CD4-positive, alpha-beta T cell treated with Interleukin-17A for 4 hours (primary cell): ENCODE results near the gene KSR2.
"Not testable (repeated sequence)": the region's sequence is repeated elsewhere in the genome, so short reads cannot be mapped to it uniquely, and the experiment has no call there.

Source experiments
- DNase-seq: peaks from one replicate; pipeline ENCODE4 v3.0.0-alpha.2; 2020; ENCODE audit warnings: mixed read lengths

KSR2 gene

DNA sequence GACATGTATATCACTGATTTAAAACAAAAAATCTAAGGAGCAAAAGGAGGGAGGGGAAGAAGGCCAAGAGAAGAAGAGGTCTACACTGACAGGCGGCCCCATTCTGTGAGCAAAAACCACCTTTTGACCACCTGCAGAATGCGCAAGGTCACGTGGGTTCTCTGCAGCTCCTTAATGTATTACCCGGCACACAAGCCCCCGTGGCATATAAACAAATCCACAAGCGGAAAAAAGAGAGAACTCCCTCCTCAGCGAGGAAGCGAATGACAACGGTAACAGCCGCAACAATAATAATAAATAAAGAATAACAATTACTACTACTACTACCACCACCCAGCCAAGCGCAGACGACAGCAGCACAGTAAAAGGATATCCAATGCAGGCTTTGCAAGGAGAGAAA is 1.3 kb downstream of the KSR2 start:
- DNase-seq: no peak

DNA sequence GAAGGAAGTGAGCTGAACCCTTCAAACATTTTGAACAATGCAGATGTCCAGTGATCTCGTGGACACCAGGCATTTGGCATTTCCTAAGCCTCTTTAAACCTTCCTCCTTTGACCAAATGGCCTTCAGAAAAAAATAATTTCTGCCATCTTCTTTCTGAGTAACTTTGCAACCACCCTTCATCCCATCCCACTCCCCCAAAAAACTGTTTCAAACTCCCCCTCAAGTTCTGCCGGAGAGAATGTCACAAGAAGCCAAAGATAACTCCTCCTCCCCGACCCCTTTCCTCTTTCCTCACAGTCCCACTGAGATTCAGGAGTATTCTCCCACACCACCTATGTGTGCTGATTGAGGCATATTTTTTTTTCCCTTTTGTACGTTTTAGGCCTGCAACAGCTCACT is 1.7 kb downstream of the KSR2 start:
- no peak for DNase-seq

GRCh38 chr12:117966511-117966910 is 2.3 kb downstream of the KSR2 start:
- DNase-seq: no peak

DNA sequence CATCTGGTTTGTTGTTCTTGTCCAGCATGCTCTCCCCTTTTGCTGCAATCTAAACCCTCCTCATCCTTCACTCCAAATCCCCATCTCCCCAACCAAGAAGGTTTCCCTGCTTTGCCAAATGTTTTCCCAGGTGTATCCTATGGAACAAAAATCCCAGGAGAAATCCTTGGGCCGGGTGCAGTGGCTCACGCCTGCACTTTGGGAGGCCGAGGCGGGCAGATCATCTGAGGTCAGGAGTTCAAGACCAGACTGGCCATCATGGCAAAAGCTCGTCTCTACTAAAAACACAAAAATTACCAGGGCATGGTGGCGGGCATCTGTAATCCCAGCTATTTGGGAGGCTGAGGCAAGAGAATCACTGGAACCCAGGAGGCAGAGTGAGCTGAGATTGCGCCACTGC is 5.0 kb downstream of the KSR2 start:
- no peak for DNase-seq

GRCh38 chr12:117936722-117937484 is 31.9 kb downstream of the KSR2 start:
- no peak for DNase-seq

DNA sequence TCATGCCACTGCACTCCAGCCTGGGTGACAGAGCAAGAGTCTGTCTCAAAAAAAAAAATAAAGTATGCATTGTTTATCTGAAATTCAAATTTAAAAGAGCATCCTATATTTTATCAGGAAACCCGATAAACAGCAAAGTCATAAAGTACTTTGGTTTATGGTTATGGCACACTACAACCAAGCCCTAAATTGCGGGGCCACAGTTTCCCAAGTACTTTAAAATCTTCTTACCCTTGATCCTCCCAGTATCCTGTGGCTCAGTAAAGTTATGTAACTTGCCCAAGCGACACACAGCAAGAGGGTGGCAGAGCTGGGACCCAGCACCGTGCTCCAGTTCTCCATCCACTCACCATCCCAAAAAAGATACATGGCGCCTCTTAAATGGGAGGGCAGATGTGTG is 35.2 kb downstream of the KSR2 start:
- DNase-seq: no peak

DNA sequence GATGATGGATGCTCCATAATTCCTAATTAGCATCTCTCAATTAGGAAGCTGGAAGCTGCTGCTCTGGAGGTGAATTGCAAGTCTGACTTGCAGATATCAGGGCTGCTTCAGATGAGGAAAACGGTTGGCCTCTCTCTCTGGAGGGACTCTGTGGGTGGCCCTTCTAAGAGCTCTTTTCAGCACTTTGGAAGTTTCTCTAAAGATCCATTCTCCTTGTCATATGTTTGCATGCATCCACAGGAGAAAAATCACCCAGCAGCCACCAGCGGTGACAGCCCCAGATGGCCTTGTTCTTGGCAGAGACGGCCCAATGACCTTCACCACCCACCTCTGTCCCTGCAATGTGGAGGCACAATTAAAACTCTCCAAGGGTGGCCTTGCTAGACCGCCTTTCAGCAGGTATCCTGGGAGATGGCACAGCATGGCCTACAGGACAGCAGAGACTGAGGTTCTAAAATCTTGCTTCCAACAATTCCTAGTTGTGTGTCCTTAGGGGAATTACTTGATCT is 42.3 kb downstream of the KSR2 start:
- no peak for DNase-seq

GRCh38 chr12:117921929-117922777 is 46.6 kb downstream of the KSR2 start:
- no peak for DNase-seq

- DNase-seq: no peak
Measured at GRCh38 chr12:117919479-117919878, 49.3 kb downstream of the KSR2 start.

- DNase-seq: no peak
Measured at GRCh38 chr12:117914686-117915085, 54.1 kb downstream of the KSR2 start.

GRCh38 chr12:117912756-117913155 is 56.0 kb downstream of the KSR2 start:
- no peak for DNase-seq

DNA sequence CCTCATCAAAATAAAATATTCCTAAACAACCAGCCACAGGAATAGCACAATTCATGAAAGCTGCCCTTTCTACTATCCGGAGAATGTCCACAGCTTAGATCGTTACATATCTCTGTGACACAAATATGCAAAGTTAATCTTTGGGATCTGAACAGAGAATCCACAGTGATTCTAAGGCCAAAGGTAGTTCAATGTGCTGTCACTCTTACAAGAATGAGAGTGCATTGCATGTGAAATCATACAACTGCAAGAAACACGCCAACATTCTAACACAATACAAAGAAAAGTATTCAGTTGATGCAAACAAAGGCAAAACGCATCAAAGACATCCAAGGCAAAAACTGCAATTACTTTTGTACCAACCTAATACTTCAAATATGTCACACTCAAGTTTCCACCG is 60.4 kb downstream of the KSR2 start:
- DNase-seq: no peak

DNA sequence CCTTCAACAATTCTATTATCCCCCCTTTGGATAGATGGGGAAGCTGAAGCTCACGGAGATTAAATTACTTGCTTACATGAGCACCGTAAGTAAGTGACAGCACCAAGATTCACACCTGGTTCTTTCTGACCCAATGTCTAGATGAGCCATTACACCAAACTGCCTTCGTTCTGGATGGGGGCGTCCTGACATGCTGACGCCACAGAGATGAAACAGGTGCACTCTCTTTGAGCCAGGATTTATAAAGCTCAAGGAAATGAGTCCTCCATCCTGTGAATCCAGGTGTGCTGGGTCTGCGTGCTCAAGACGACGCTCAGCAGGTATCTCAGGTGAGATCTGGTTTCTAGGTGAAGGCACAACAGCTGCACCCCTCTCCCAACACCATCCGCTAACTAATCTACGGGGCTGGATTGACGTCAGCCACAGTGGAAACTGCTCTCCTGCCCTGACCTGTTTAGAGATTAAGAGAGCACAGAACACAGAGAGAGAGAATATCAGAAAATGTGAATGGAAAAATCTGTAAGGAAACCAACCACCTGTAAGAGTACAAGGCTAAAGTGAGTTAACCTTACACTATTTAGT is 61.6 kb downstream of the KSR2 start:
- DNase-seq: no peak

- no peak for DNase-seq
Measured at GRCh38 chr12:117904051-117904450, 64.7 kb downstream of the KSR2 start.

DNA sequence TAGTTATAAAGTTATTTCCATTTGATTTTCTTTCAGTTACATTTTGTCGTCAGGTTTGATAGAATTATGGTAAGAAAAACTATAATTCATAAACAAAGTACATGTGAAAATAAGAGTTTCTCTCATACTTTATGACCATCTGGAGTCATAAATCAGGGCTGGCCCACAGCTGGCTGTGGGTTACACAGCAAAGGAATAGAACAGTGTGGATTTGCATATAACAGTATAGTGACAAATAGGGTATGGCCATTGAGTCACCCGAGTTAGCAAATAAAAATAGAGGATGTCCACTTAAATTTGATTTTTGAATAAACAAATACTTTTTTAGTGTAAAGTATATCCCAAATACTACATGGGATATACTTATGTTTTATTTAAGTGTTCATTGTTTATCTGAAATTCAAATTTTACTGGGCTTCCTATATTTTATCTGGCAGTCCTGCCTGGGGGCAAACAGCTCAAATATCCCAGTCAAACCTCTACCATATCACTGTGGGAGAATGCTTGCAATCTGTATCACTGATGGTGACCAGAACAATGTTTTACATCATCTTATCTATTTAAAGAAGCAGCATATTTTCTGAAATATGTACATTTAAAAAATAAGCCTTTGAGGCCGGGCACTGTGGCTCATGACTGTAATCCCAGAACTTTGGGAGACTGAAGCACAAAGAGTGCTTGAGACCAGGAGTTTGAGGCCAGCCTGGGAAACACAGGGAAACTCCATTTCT is 65.5 kb downstream of the KSR2 start:
- no peak for DNase-seq

GRCh38 chr12:117901631-117902030 is 67.2 kb downstream of the KSR2 start:
- DNase-seq: no peak

DNA sequence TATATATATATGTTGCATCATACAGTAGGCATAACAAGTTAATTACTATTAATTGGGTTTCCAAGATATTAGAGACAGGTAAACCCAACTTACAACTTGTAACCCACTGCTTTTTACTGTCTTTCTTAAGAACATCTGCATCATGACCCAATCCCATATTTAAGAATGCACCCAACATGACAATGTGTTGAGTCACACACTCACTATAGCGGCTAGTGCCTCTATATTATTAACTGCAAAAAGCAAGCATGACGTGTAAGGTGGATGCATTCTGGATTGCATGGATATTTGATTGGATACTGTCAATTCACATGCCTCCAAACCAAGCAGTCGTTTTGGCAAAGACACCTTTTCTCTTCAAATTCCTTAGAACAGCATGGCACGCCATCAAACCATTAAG is 68.2 kb downstream of the KSR2 start:
- no peak for DNase-seq

- DNase-seq: no peak
Measured at GRCh38 chr12:117897372-117898161, 71.2 kb downstream of the KSR2 start.

GRCh38 chr12:117896009-117896408 is 72.8 kb downstream of the KSR2 start:
- no peak for DNase-seq

DNA sequence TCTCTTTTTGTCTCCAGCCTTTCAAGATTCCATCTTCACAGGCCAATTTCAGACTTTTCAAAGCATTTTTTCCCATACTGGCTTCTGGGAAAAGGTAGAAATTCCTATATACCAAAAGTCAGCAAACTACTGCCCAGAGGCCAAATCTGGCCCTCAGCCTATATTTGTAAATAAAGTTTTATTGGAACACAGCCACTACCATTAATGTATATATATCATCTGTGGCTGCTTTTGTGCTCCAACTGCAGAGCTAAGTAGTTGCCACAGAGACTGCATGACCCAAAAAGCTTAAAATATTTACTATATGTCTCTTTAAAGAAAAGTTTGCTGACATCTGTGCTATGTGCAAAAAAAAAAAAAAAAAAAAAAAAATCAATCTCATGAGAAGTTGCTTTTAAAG is 76.3 kb downstream of the KSR2 start:
- no peak for DNase-seq

- not testable (repeated sequence) for DNase-seq
Measured at GRCh38 chr12:117891265-117891664, 77.5 kb downstream of the KSR2 start.

- no peak for DNase-seq
Measured at GRCh38 chr12:117890644-117891043, 78.1 kb downstream of the KSR2 start.
